Skeletal muscle satellite cell (primary cell): Measurements from ENCODE around the gene HOXB6.

ENCODE experiments used
- H3K27me3 ChIP-seq: 2 replicates; pipeline ENCODE4 v1.7.0; 2013; ENCODE audit warnings: low read length; ENCODE audit not compliant: control insufficient read depth, insufficient read depth
- H3K36me3 ChIP-seq: 2 replicates; pipeline ENCODE4 v1.7.0; 2013; ENCODE audit warnings: mild to moderate bottlenecking, control low read depth, low read length; ENCODE audit not compliant: insufficient read depth
- H3K4me1 ChIP-seq: 2 replicates; pipeline ENCODE4 v1.7.0; 2013; ENCODE audit warnings: low read length; ENCODE audit not compliant: control insufficient read depth, insufficient read depth
- H3K4me2 ChIP-seq: 2 replicates; pipeline ENCODE4 v1.7.0; 2013; ENCODE audit warnings: mild to moderate bottlenecking, low read length
- H3K4me3 ChIP-seq: 2 replicates; pipeline ENCODE4 v1.7.0; 2013; ENCODE audit warnings: low read length
- H3K9ac ChIP-seq: 2 replicates; pipeline ENCODE4 v1.7.0; 2013; ENCODE audit warnings: mild to moderate bottlenecking, low read depth, low read length, moderate library complexity
- H3K9me3 ChIP-seq: replicated peaks from 2 replicates; pipeline ENCODE4 v1.7.0; 2013; ENCODE audit warnings: mild to moderate bottlenecking, control low read depth, low read length

The HOXB6 gene

GRCh38 chr17:48584223-48584741, 20.5 kb downstream of the HOXB6 start:
- Histone ChIP-seq H3K9me3 (no peaks in the 10 kb centered on the region), H3K4me3 (no peak overlapping the region), H3K9ac (no peak overlapping the region), H3K27me3 (no peaks in the 10 kb centered on the region), H3K36me3 (no peaks in the 10 kb centered on the region), H3K4me1 (peaks cover 35% of the 10 kb centered on the region), H3K4me2 (no peak overlapping the region)

- Histone ChIP-seq H3K9ac (no peak overlapping the region), H3K27me3 (no peaks in the 10 kb centered on the region), H3K36me3 (no peaks in the 10 kb centered on the region), H3K4me2 (no peak overlapping the region), H3K4me1 (peaks cover 40% of the 10 kb centered on the region), H3K4me3 (no peak overlapping the region), H3K9me3 (no peaks in the 10 kb centered on the region)
Observed at GRCh38 chr17:48583708-48584222, 21.0 kb downstream of the HOXB6 start.

GRCh38 chr17:48582750-48583069, 22.1 kb downstream of the HOXB6 start:
- Histone ChIP-seq H3K27me3 (no peaks in the 10 kb centered on the region), H3K4me1 (peaks cover 39% of the 10 kb centered on the region), H3K4me2 (peak overlapping the region; percentile 89), H3K9ac (peak overlapping the region; percentile 92), H3K4me3 (peak overlapping the region; percentile 90), H3K36me3 (no peaks in the 10 kb centered on the region), H3K9me3 (no peaks in the 10 kb centered on the region)

GRCh38 chr17:48579760-48580554, 24.8 kb downstream of the HOXB6 start:
- peaks cover 27% of the 10 kb centered on the region for H3K4me1 ChIP-seq
- H3K9me3 ChIP-seq = no peaks in the 10 kb centered on the region
- H3K36me3 ChIP-seq = peaks cover 4% of the 10 kb centered on the region
- H3K4me3 ChIP-seq = peak overlapping the region; percentile 90
- no peaks in the 10 kb centered on the region for H3K27me3 ChIP-seq
- no peak overlapping the region for H3K9ac ChIP-seq
- no peak overlapping the region for H3K4me2 ChIP-seq

GRCh38 chr17:48579471-48579759, 25.4 kb downstream of the HOXB6 start:
- Histone ChIP-seq H3K9me3 (no peaks in the 10 kb centered on the region), H3K27me3 (no peaks in the 10 kb centered on the region), H3K4me1 (peaks cover 26% of the 10 kb centered on the region), H3K36me3 (peaks cover 8% of the 10 kb centered on the region), H3K4me3 (no peak overlapping the region), H3K4me2 (peak overlapping the region; percentile 100), H3K9ac (no peak overlapping the region)

GRCh38 chr17:48578616-48579470, 25.9 kb downstream of the HOXB6 start:
- Histone ChIP-seq H3K4me2 (peak overlapping the region; percentile 100), H3K9ac (peak overlapping the region; percentile 87), H3K4me3 (peak overlapping the region; percentile 87), H3K27me3 (no peaks in the 10 kb centered on the region), H3K9me3 (no peaks in the 10 kb centered on the region), H3K36me3 (peaks cover 8% of the 10 kb centered on the region), H3K4me1 (peaks cover 26% of the 10 kb centered on the region)

GRCh38 chr17:48577946-48578615, 26.7 kb downstream of the HOXB6 start, which contains the start of gene HOXB4:
TSS of gene HOXB4 (minus strand) at chr17:48578350. CDS start at chr17:48578319, 31 bp downstream.
- H3K27me3 ChIP-seq = no peaks in the 10 kb centered on the region
- no peaks in the 10 kb centered on the region for H3K9me3 ChIP-seq
- H3K4me2 ChIP-seq = peak within 1 kb of the TSS; percentile 100
- peak within 1 kb of the TSS; percentile 87 for H3K4me3 ChIP-seq
- peaks cover 8% of the 10 kb centered on the region for H3K36me3 ChIP-seq
- H3K4me1 ChIP-seq = peaks cover 25% of the 10 kb centered on the region
- H3K9ac ChIP-seq = peak within 1 kb of the TSS; percentile 87

- H3K4me1 ChIP-seq = peaks cover 25% of the 10 kb centered on the region
- H3K9me3 ChIP-seq = no peaks in the 10 kb centered on the region
Observed at GRCh38 chr17:48577330-48577945, 27.3 kb downstream of the HOXB6 start.

GRCh38 chr17:48576479-48577309, 28.1 kb downstream of the HOXB6 start:
- H3K9me3 ChIP-seq = no peaks in the 10 kb centered on the region
- peak overlapping the region; percentile 100 for H3K4me2 ChIP-seq
- H3K27me3 ChIP-seq = no peaks in the 10 kb centered on the region
- peak overlapping the region; percentile 72 for H3K9ac ChIP-seq
- H3K4me1 ChIP-seq = peaks cover 30% of the 10 kb centered on the region
- H3K36me3 ChIP-seq = peaks cover 8% of the 10 kb centered on the region
- peak overlapping the region; percentile 87 for H3K4me3 ChIP-seq

More at GRCh38 chr17:48577330-48577945, 27.3 kb downstream of the HOXB6 start:
- H3K9ac ChIP-seq = peak overlapping the region; percentile 72
- H3K4me3 ChIP-seq = peak overlapping the region; percentile 87
- no peaks in the 10 kb centered on the region for H3K27me3 ChIP-seq
- H3K36me3 ChIP-seq = peaks cover 8% of the 10 kb centered on the region
- peak overlapping the region; percentile 100 for H3K4me2 ChIP-seq

- Histone ChIP-seq H3K4me1 (peaks cover 34% of the 10 kb centered on the region), H3K9me3 (no peaks in the 10 kb centered on the region), H3K27me3 (no peaks in the 10 kb centered on the region), H3K36me3 (peaks cover 8% of the 10 kb centered on the region), H3K4me2 (no peak overlapping the region), H3K9ac (no peak overlapping the region), H3K4me3 (no peak overlapping the region)
Observed at GRCh38 chr17:48575673-48576478, 28.9 kb downstream of the HOXB6 start.
